ENCODE results near the gene EID2B.

DNA sequence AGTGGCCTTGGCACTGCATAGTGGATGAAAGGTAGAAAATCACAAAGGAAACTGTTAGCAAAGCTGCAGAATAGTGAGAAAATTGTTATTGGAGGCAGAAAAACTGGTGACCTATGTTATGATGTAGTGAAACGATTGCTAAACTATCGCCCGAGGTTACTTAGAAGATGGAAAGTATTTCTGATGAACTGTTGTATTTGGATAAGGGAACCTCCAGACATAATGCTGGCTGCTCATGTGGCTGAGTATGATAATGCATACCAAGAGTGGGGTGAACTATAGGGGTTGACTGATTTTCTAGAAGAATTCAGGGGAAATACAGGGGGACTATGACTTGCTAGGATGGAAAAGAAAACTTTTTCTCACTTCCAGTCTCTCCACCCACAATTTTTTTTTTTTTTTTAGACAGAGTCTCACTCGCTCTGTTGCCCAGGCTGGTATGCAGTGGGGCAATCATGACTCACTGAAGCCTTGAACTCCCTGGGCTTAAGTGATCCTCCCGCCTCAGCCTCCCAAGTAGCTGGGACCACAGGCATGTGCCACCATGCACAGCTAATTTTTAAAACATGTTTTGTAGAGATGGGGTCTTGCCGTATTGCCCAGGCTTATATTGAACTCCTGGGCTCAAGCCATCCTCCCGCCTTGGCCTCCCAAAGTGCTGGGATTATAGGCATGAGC is 11.7 kb upstream of the EID2B start:
- TF ChIP-seq, protein P1, sequence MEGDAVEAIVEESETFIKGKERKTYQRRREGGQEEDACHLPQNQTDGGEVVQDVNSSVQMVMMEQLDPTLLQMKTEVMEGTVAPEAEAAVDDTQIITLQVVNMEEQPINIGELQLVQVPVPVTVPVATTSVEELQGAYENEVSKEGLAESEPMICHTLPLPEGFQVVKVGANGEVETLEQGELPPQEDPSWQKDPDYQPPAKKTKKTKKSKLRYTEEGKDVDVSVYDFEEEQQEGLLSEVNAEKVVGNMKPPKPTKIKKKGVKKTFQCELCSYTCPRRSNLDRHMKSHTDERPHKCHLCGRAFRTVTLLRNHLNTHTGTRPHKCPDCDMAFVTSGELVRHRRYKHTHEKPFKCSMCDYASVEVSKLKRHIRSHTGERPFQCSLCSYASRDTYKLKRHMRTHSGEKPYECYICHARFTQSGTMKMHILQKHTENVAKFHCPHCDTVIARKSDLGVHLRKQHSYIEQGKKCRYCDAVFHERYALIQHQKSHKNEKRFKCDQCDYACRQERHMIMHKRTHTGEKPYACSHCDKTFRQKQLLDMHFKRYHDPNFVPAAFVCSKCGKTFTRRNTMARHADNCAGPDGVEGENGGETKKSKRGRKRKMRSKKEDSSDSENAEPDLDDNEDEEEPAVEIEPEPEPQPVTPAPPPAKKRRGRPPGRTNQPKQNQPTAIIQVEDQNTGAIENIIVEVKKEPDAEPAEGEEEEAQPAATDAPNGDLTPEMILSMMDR (IDR thresholded peaks at IDR 0.05) = no peak
- TF ChIP-seq POLR2A (IDR thresholded peaks at IDR 0.05) = no peak
